ENCODE data around the gene LCN6. TPM values are rescaled to one million over a fixed set of nuclear protein-coding genes. Genes with fewer than 3 reads are reported as not detected.

Gene LCN6
- total and polyA plus RNA-seq, 9 of the 15 experiments (the other 6 are each of a cell fraction or from before 2014, with no cell fraction given): 0.10 to 0.45 (median 0.37) TPM; not detected in 5

GRCh38 chr9:136728080-136728547 lies 20.2 kb downstream of the LCN6 start (continued):
- TF ChIP-seq REST (IDR thresholded peaks at IDR 0.05; ENCODE audit: borderline replicate concordance) (peak; percentile 18; the same call in 1 of the 2 replicates), REST (CRISPR knock-in tag; IDR thresholded peaks at IDR 0.05; ENCODE audit: low read depth) (peak; percentile 77), USF2 (CRISPR knock-in tag; IDR thresholded peaks at IDR 0.05) (peak; percentile 61), TOE1 (IDR thresholded peaks at IDR 0.05; ENCODE audit: borderline replicate concordance) (peak; percentile 20; the same call in 1 of the 2 replicates), TOE1 (CRISPR knock-in tag; IDR thresholded peaks at IDR 0.05; ENCODE audit: borderline replicate concordance, low read depth) (peak; percentile 95; the same call in 1 of the 2 replicates), RAD51 (IDR thresholded peaks at IDR 0.05; ENCODE audit: borderline replicate concordance, low read depth) (no peak), KDM5B (IDR thresholded peaks at IDR 0.05; ENCODE audit: insufficient replicate concordance, low read depth, low read length) (peak; percentile 99), MBD2 (IDR thresholded peaks at IDR 0.05; ENCODE audit: borderline replicate concordance, low read depth) (peak; percentile 93), MAFK (IDR thresholded peaks at IDR 0.05; ENCODE audit: low read length) (no peak), ZNF780A (CRISPR knock-in tag; IDR thresholded peaks at IDR 0.05) (no peak), ETS1 (conservative IDR thresholded peaks at IDR 0.05; ENCODE audit: control insufficient read depth, low read depth, low read length) (peak; percentile 95), POLR2A (conservative IDR thresholded peaks at IDR 0.05) (peak; percentile 98)
- TF ChIP-seq, protein P1, sequence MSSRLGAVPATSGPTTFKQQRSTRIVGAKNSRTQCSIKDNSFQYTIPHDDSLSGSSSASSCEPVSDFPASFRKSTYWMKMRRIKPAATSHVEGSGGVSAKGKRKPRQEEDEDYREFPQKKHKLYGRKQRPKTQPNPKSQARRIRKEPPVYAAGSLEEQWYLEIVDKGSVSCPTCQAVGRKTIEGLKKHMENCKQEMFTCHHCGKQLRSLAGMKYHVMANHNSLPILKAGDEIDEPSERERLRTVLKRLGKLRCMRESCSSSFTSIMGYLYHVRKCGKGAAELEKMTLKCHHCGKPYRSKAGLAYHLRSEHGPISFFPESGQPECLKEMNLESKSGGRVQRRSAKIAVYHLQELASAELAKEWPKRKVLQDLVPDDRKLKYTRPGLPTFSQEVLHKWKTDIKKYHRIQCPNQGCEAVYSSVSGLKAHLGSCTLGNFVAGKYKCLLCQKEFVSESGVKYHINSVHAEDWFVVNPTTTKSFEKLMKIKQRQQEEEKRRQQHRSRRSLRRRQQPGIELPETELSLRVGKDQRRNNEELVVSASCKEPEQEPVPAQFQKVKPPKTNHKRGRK (tag; IDR thresholded peaks at IDR 0.05): no peak
- TF ChIP-seq, protein P2, sequence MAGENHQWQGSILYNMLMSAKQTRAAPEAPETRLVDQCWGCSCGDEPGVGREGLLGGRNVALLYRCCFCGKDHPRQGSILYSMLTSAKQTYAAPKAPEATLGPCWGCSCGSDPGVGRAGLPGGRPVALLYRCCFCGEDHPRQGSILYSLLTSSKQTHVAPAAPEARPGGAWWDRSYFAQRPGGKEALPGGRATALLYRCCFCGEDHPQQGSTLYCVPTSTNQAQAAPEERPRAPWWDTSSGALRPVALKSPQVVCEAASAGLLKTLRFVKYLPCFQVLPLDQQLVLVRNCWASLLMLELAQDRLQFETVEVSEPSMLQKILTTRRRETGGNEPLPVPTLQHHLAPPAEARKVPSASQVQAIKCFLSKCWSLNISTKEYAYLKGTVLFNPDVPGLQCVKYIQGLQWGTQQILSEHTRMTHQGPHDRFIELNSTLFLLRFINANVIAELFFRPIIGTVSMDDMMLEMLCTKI (IDR thresholded peaks at IDR 0.05; ENCODE audit: partially characterized antibody): no peak

Data from K562 (cell line).